CD14-positive monocyte (primary cell): ENCODE data around the gene CIITA. TPM values are rescaled to one million over a fixed set of nuclear protein-coding genes. Genes with fewer than 3 reads are reported as not detected.

ENCODE experiments used
- DNase-seq, 3 donors: peaks; one replicate each; pipeline ENCODE4 v3.0.0-alpha.2; 2011 to 2022
- H2AFZ ChIP-seq: 2 replicates; pipeline ENCODE4 v1.6.0; 2012; ENCODE audit warnings: mild to moderate bottlenecking, low read depth, low read length, inconsistent platforms; ENCODE audit not compliant: insufficient read depth, poor library complexity, severe bottlenecking
- H3K27ac ChIP-seq, 2 donors: 1 replicate in 1 of 2; 2 replicates in 1 of 2; pipeline ENCODE4 v1.5.1; 2012 to 2013; ENCODE audit warnings: low read length in 2 of 2, control low read depth in 1 of 2, inconsistent platforms in 1 of 2, low read depth in 1 of 2, mild to moderate bottlenecking in 1 of 2
- H3K27me3 ChIP-seq, 2 donors: one replicate each; pipeline versions ENCODE4 v1.6.0 to v1.6.1; 2011 to 2013; ENCODE audit warnings: low read length in 2 of 2; ENCODE audit not compliant: control insufficient read depth in 2 of 2, insufficient read depth in 2 of 2
- H3K36me3 ChIP-seq, 2 donors: replicated peaks in 1 of 2; 1 replicate in 1 of 2; 2 replicates in 1 of 2; pipeline versions ENCODE4 v1.5.1 to v1.6.1; 2012 to 2013; ENCODE audit warnings: low read length in 2 of 2, control low read depth in 1 of 2, inconsistent platforms in 1 of 2, mild to moderate bottlenecking in 1 of 2; ENCODE audit not compliant: insufficient read depth in 2 of 2, control insufficient read depth in 1 of 2
- H3K4me1 ChIP-seq, 2 donors: 1 replicate in 1 of 2; 2 replicates in 1 of 2; pipeline versions ENCODE4 v1.5.1 to v1.6.1; 2012 to 2013; ENCODE audit warnings: low read length in 2 of 2, control low read depth in 1 of 2, inconsistent platforms in 1 of 2, mild to moderate bottlenecking in 1 of 2, moderate library complexity in 1 of 2; ENCODE audit not compliant: insufficient read depth in 2 of 2, control insufficient read depth in 1 of 2
- H3K4me2 ChIP-seq: replicated peaks from 2 replicates; pipeline ENCODE3; 2012; ENCODE audit warnings: low read length, moderate library complexity, mild to moderate bottlenecking; ENCODE audit not compliant: poor library complexity, severe bottlenecking; ENCODE audit errors: extremely low read depth
- H3K4me3 ChIP-seq, 3 experiments: fragments of 200-600 bp in 1 of 3; sonication (generic) in 1 of 3; replicated peaks in 1 of 3; 1 replicate in 2 of 3; 2 replicates in 1 of 3; pipeline ENCODE4 v1.5.1; 2011 to 2013; ENCODE audit warnings: low read length in 3 of 3, mild to moderate bottlenecking in 3 of 3, control low read depth in 2 of 3, low read depth in 2 of 3, inconsistent platforms in 1 of 3, moderate library complexity in 1 of 3
- H3K79me2 ChIP-seq: 2 replicates; pipeline ENCODE4 v1.6.0; 2012; ENCODE audit warnings: mild to moderate bottlenecking, control low read depth, inconsistent platforms, low read length, moderate library complexity; ENCODE audit not compliant: insufficient read depth
- H3K9ac ChIP-seq: 2 replicates; pipeline ENCODE4 v1.6.0; 2017; ENCODE audit warnings: low read length, mild to moderate bottlenecking; ENCODE audit not compliant: insufficient read depth, poor library complexity, severe bottlenecking
- H3K9me3 ChIP-seq, 2 donors: replicated peaks in 1 of 2; 1 replicate in 1 of 2; 2 replicates in 1 of 2; pipeline versions ENCODE4 v1.5.1 to v1.6.1; 2012 to 2013; ENCODE audit warnings: low read length in 2 of 2, control low read depth in 1 of 2; ENCODE audit not compliant: control insufficient read depth in 1 of 2, insufficient read depth in 1 of 2
- H4K20me1 ChIP-seq: 2 replicates; pipeline ENCODE4 v1.6.0; 2012; ENCODE audit warnings: mild to moderate bottlenecking, low read length, control low read depth, moderate library complexity; ENCODE audit not compliant: insufficient read depth
- H3K27ac Mint-ChIP-seq, 7 donors: one replicate each; pipeline ENCODE4 v1.8.0; 2020; ENCODE audit warnings: mild to moderate bottlenecking in 7 of 7, mixed read lengths in 7 of 7, moderate library complexity in 6 of 7, inconsistent platforms in 2 of 7
- H3K27me3 Mint-ChIP-seq, 3 donors: one replicate each; pipeline ENCODE4 v1.8.0; 2021 to 2022; ENCODE audit warnings: low read depth in 3 of 3, mild to moderate bottlenecking in 3 of 3, mixed read lengths in 3 of 3, moderate library complexity in 3 of 3, inconsistent platforms in 1 of 3
- H3K36me3 Mint-ChIP-seq, 2 donors: one replicate each; pipeline ENCODE4 v1.8.0; 2020; ENCODE audit warnings: mixed read lengths in 2 of 2, inconsistent platforms in 1 of 2, mild to moderate bottlenecking in 1 of 2
- H3K4me1 Mint-ChIP-seq: one replicate; pipeline ENCODE4 v1.8.0; 2020; ENCODE audit warnings: mild to moderate bottlenecking, mixed read lengths
- H3K4me3 Mint-ChIP-seq, 2 donors: one replicate each; pipeline ENCODE4 v1.8.0; 2020; ENCODE audit warnings: mild to moderate bottlenecking in 2 of 2, mixed read lengths in 2 of 2, moderate library complexity in 1 of 2
- H3K9me3 Mint-ChIP-seq, 7 donors: one replicate each; pipeline ENCODE4 v1.8.0; 2020 to 2022; ENCODE audit warnings: mixed read lengths in 7 of 7, mild to moderate bottlenecking in 6 of 7, moderate library complexity in 6 of 7, inconsistent platforms in 2 of 7
- WGBS: methylation state at CpG from one replicate; pipeline ENCODE4 v1.1.5; 2013; ENCODE audit warnings: missing lambda C conversion rate; ENCODE audit not compliant: insufficient coverage; 5-methylcytosine and 5-hydroxymethylcytosine counted together
- intact Hi-C, 2 donors: fragments of 100-400 bp; cut with micrococcal nuclease; formaldehyde crosslinking; loops; one replicate each; pipeline versions ENCODE4 v1.15.0 to v1.15.1; 2023
- polyA plus RNA-seq, 3 donors: library from polyadenylated mRNA; depleted of rRNA in 1 of 3; unstranded in 2 of 3; stranded (reverse) in 1 of 3; fragments of 300-500 nt in 2 of 3; fragments of >200 nt in 1 of 3; fragmentation: Illumina TruSeq in 2 of 3; gene quantifications; 1 replicate in 2 of 3; 2 replicates in 1 of 3; pipeline ENCODE4 v1.2.3, GENCODE V29; 2012 to 2021
- TF ChIP-seq, protein P1 (sequence below): fragments of 200-600 bp; IDR thresholded peaks from one replicate; pipeline ENCODE4 v1.8.0; 2022; ENCODE audit warnings: antibody characterized with exemption, mild to moderate bottlenecking

Gene CIITA
- polyA plus RNA-seq, 3 donors = 15.6 to 178 (median 22.1) TPM

- Histone ChIP-seq H3K4me1 (no peaks in the 10 kb centered on the region), H3K27me3 (no peaks in the 10 kb centered on the region), H3K79me2 (peaks cover 4% of the 10 kb centered on the region), H3K9me3 (peaks cover 3% of the 10 kb centered on the region in 2 donors), H4K20me1 (peaks cover 99% of the 10 kb centered on the region), H3K36me3 (peaks cover 99 to 100% of the 10 kb centered on the region in 2 donors), H3K4me2 (no peak overlapping the region), H3K27ac (no peak overlapping the region), H3K9ac (no peak overlapping the region), H2AFZ (no peak overlapping the region), H3K4me3 (no peak overlapping the region)
- intact Hi-C loops = loop anchor here in 1 of 2 donors (5.0 kb wide), 1 partner anchor 49 kb away; no protein-coding TSS in a partner anchor
- Mint-ChIP-seq H3K4me3 (no peak overlapping the region), H3K27ac (peak overlapping the region in 2 of 7 donors; percentile 21 to 60), H3K9me3 (peaks cover 0 to 7% (median 5%) of the 10 kb centered on the region in 7 donors), H3K27me3 (no peaks in the 10 kb centered on the region), H3K4me1 (no peaks in the 10 kb centered on the region), H3K36me3 (peaks cover 86 to 96% of the 10 kb centered on the region in 2 donors)
- WGBS = 98% methylated on average over 17 of the region's 19 CpGs
- no peak for DNase-seq
- TF ChIP-seq, protein P1, sequence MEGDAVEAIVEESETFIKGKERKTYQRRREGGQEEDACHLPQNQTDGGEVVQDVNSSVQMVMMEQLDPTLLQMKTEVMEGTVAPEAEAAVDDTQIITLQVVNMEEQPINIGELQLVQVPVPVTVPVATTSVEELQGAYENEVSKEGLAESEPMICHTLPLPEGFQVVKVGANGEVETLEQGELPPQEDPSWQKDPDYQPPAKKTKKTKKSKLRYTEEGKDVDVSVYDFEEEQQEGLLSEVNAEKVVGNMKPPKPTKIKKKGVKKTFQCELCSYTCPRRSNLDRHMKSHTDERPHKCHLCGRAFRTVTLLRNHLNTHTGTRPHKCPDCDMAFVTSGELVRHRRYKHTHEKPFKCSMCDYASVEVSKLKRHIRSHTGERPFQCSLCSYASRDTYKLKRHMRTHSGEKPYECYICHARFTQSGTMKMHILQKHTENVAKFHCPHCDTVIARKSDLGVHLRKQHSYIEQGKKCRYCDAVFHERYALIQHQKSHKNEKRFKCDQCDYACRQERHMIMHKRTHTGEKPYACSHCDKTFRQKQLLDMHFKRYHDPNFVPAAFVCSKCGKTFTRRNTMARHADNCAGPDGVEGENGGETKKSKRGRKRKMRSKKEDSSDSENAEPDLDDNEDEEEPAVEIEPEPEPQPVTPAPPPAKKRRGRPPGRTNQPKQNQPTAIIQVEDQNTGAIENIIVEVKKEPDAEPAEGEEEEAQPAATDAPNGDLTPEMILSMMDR = no peak
Measured at GRCh38 chr16:10906482-10906881, 29.5 kb downstream of the CIITA start.

GRCh38 chr16:10906914-10907756 is 30.1 kb downstream of the CIITA start:
- Histone ChIP-seq H3K9me3 (peaks cover 3% of the 10 kb centered on the region in 2 donors), H3K36me3 (peaks cover 99 to 100% of the 10 kb centered on the region in 2 donors), H3K27me3 (no peaks in the 10 kb centered on the region), H3K27ac (peak overlapping the region in 1 of 2 donors; percentile 8), H3K4me1 (no peaks in the 10 kb centered on the region), H3K79me2 (no peaks in the 10 kb centered on the region), H4K20me1 (peaks cover 99% of the 10 kb centered on the region), H3K4me3 (no peak overlapping the region), H3K9ac (no peak overlapping the region), H3K4me2 (no peak overlapping the region), H2AFZ (no peak overlapping the region)
- no peak for DNase-seq
- Mint-ChIP-seq H3K27ac (peak overlapping the region in 2 of 7 donors; percentile 21 to 60), H3K4me3 (no peak overlapping the region), H3K27me3 (no peaks in the 10 kb centered on the region), H3K9me3 (peaks cover 0 to 7% (median 5%) of the 10 kb centered on the region in 7 donors), H3K36me3 (peaks cover 86 to 96% of the 10 kb centered on the region in 2 donors), H3K4me1 (no peaks in the 10 kb centered on the region)
- WGBS = 91% methylated on average over 45 of the region's 46 CpGs
- TF ChIP-seq, protein P1 = no peak
- intact Hi-C loops = loop anchor here in 1 of 2 donors (5.0 kb wide), 1 partner anchor 50 kb away; no protein-coding TSS in a partner anchor
